Epithelial cell of proximal tubule (primary cell): ENCODE measurements around the gene WTAP. TPM values are rescaled to one million over a fixed set of nuclear protein-coding genes. Genes with fewer than 3 reads are reported as not detected.
"Not testable (repeated sequence)": the region's sequence is repeated elsewhere in the genome, so short reads cannot be mapped to it uniquely, and the experiment has no call there.

Source experiments
- DNase-seq: peaks from one replicate; pipeline ENCODE4 v3.0.0-alpha.2; 2011; ENCODE audit warnings: low read depth
- H3K4me3 ChIP-seq: 2 replicates; pipeline ENCODE4 v1.5.1; 2011; ENCODE audit warnings: low read depth, mild to moderate bottlenecking, low read length
- total RNA-seq: library from RNA; depleted of rRNA; stranded (reverse); fragments of >200 nt; gene quantifications from 2 replicates; pipeline ENCODE4 v1.2.3, GENCODE V29; 2015
- TF ChIP-seq, protein P1 (sequence below): conservative IDR thresholded peaks from 2 replicates; pipeline ENCODE4 v1.5.1; 2012; ENCODE audit warnings: low read depth, mild to moderate bottlenecking, low read length

Gene WTAP
- total RNA-seq, 1 donor from 2014 or later, result 82.3 TPM

DNA sequence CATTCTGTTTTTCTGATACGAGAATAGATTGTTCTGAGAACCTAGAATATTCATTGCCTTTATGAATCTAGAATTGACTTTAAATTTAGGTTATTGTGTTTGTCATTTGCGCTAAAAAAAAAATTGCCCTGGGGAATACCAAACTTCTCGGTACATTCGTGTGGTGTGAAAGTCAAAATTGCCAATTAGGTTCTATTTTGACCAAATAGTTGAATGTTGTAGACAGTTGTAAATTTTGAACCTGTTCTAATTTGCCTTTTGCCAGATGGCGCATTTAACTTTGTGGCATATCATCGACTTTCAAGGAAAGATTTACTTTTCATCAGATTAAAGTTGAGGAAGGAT, 3.0 kb downstream of the WTAP start:
- no peak for DNase-seq

DNA sequence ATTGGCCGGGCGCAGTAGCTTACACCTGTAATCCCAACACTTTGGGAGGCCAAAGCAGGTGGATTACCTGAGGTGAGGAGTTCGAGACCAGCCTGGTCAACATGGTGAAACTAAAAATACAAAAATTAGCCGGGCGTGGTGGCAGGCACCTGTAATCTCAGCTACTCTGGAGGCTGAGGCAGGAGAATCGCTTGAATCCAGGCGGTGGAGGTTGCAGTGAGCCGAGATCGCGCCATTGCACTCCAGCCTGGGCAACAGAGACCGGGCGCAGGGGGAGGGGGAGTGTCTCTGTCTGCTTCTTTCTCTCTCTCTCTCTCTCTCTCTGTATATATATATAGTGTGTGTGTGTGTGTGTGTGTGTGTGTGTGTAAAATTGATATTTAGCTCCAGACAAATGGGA, 5.2 kb downstream of the WTAP start:
- not testable (repeated sequence) for H3K4me3 ChIP-seq, DNase-seq

More for the DNA sequence above, 3.0 kb downstream of the WTAP start:
- TF ChIP-seq, protein P1, sequence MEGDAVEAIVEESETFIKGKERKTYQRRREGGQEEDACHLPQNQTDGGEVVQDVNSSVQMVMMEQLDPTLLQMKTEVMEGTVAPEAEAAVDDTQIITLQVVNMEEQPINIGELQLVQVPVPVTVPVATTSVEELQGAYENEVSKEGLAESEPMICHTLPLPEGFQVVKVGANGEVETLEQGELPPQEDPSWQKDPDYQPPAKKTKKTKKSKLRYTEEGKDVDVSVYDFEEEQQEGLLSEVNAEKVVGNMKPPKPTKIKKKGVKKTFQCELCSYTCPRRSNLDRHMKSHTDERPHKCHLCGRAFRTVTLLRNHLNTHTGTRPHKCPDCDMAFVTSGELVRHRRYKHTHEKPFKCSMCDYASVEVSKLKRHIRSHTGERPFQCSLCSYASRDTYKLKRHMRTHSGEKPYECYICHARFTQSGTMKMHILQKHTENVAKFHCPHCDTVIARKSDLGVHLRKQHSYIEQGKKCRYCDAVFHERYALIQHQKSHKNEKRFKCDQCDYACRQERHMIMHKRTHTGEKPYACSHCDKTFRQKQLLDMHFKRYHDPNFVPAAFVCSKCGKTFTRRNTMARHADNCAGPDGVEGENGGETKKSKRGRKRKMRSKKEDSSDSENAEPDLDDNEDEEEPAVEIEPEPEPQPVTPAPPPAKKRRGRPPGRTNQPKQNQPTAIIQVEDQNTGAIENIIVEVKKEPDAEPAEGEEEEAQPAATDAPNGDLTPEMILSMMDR, result no peak
- no peak overlapping the region for H3K4me3 ChIP-seq

DNA sequence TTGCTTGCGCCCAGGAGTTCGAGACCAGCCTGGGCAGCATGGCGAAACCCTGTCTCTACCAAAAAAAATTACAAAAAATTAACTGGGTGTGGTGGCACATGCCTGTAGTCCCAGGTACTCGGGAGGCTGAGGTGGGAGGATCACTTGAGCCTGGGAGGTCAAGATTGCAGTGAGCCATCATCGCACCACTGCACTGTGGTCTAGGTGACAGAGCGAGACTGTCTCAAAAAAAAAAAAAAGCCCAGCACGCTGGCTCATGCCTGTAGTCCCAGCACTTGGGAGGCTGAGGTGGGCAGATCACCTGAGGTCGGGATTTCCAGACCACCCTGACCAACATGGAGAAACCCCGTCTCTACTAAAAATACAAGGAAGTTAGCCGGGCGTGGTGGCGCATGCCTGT, 6.1 kb downstream of the WTAP start:
- not testable (repeated sequence) for DNase-seq, H3K4me3 ChIP-seq

DNA sequence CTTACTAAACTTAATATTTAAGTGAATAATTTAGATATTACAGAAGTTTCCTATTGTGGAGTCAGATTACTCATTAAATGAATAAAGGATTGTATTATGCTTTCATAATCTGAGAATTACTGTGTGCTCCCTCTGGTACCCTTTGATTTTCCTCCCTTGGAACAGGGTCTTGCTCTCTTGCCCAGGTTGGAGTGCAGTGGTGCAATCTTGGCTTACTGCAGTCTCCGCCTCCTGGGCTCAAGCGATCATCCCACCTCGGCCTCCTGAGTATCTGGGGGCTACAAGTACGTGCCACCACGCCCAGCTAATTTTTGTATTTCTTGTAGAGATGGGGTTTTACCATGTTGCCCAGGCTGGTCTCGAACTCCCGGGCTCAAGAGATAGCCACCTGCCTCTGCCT, 9.6 kb downstream of the WTAP start:
- DNase-seq, result no peak
- H3K4me3 ChIP-seq, result no peak overlapping the region
- TF ChIP-seq, protein P1, result no peak

DNA sequence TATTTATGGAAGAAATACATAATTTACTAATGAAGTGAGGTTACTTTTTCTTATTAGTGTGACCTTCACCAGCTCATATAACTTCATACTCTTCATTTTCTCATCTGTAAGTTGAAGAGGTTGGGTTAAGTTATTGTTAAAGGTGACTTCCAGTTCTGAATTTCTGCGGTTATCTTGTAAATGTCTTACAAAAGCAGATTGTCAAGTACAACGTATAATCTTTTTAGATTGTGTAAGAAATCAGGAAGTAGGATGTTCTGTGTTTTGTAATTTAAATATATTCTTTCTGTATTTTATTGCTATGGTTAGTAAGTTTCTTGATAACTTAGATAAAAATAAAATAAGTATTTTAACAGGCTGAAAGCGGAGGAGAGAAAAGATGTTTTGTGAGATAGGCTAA, 12.0 kb downstream of the WTAP start:
- TF ChIP-seq, protein P1, result no peak
- no peak for DNase-seq
- H3K4me3 ChIP-seq, result no peak overlapping the region

DNA sequence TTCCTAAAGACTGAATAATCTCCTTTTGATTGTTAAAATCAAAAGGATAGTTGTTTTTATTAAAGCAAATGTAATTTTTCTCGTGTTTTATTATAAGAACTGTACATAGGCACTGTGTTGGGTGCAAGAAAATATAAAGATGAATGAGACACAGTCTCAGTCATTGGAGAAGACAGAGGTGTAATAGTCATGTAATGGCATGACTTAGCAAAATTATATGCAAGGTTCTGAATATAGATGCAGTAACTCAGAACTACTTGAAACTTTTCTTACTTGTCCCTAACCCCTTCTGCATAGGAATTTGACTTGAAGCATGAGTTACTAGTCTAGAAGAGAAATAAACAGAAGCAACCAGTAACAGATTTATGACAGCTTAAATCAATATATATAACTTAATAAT, 14.9 kb downstream of the WTAP start:
- TF ChIP-seq, protein P1, result no peak
- no peak overlapping the region for H3K4me3 ChIP-seq
- DNase-seq, result no peak

DNA sequence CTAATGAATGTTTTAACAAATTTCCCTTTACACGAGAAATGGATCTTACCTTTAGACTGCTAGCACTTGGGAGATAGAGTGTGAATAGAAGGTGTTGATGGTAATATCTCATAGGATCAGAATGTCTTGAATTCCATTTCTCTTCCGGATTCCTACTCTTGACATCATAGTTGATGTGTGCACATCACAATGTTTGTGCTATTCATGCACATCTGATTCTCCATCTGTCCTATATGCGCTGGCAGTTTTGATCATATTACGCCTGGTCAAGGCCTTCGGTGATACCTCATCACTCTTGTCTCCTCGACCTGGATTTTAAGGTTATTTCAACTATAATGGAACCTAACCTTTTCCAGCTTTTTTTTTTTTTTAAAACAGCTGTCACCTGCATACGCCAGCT, 17.8 kb downstream of the WTAP start:
- no peak for DNase-seq
- TF ChIP-seq, protein P1, result no peak
- no peak overlapping the region for H3K4me3 ChIP-seq

DNA sequence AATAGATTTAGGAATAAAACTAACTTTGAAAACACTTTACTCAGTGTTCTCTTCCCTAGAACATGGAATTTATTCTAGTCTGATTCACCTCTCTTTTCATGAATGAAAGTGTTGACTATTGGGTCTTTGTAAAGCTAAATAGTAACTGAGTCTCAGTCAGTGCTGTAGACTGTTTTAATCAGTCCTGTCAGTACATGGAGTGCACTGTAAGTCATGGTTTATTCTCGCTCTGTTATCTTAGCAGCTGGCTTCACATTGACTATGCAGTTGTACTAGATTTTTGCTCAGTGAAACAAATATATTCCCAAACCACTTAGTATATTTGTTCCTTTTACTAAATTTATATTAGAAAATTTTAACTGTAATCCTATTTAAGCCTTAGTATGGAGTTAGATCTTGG, 19.5 kb downstream of the WTAP start:
- H3K4me3 ChIP-seq, result no peak overlapping the region
- TF ChIP-seq, protein P1, result no peak
- DNase-seq, result no peak

DNA sequence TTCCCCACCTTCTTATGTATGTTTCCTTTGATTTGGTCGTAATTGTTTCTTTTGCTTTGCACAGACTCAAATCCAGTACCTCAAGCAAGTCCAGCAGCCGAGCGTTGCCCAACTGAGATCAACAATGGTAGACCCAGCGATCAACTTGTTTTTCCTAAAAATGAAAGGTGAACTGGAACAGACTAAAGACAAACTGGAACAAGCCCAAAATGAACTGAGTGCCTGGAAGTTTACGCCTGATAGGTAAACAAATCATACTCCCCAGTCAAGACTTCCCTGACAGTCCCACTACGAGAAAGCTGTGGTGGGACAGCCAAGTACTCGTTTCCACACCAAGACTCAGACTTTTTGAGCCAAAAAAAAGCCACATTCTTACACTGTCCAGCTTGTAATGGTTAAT, 20.8 kb downstream of the WTAP start:
- not testable (repeated sequence) for H3K4me3 ChIP-seq, DNase-seq
